ENCODE data around the gene AOPEP.

DNA sequence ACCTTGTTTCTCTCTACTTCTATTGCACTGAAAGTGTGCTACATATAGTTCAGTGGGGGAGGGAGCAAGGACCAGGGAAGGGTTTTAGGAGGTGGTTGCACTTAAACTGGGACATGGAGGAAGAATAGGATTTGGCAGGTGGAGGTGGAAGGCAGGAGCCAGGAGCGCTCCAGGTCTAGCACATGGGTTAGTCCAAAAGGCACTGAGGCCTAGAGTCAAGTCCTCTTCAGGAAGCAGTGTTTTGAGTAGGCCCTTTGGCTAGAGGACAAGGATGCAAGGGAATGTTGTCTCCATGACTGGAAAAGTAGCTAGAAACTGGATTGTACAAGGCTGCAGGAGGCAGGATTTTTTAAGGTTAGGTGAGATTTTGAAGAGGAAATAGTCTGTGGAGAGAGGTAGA, 31.5 kb downstream of the AOPEP start:
- TF ChIP-seq, protein P1, sequence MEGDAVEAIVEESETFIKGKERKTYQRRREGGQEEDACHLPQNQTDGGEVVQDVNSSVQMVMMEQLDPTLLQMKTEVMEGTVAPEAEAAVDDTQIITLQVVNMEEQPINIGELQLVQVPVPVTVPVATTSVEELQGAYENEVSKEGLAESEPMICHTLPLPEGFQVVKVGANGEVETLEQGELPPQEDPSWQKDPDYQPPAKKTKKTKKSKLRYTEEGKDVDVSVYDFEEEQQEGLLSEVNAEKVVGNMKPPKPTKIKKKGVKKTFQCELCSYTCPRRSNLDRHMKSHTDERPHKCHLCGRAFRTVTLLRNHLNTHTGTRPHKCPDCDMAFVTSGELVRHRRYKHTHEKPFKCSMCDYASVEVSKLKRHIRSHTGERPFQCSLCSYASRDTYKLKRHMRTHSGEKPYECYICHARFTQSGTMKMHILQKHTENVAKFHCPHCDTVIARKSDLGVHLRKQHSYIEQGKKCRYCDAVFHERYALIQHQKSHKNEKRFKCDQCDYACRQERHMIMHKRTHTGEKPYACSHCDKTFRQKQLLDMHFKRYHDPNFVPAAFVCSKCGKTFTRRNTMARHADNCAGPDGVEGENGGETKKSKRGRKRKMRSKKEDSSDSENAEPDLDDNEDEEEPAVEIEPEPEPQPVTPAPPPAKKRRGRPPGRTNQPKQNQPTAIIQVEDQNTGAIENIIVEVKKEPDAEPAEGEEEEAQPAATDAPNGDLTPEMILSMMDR (IDR thresholded peaks at IDR 0.05 in 4 of 5, conservative IDR thresholded peaks at IDR 0.05 in 1 of 5) = no peak
- TF ChIP-seq POLR2A (IDR thresholded peaks at IDR 0.05) = no peak
